Measurements from ENCODE around the gene TSFM.
"Not testable (repeated sequence)": the region's sequence is repeated elsewhere in the genome, so short reads cannot be mapped to it uniquely, and the experiment has no call there.

The TSFM gene

DNA sequence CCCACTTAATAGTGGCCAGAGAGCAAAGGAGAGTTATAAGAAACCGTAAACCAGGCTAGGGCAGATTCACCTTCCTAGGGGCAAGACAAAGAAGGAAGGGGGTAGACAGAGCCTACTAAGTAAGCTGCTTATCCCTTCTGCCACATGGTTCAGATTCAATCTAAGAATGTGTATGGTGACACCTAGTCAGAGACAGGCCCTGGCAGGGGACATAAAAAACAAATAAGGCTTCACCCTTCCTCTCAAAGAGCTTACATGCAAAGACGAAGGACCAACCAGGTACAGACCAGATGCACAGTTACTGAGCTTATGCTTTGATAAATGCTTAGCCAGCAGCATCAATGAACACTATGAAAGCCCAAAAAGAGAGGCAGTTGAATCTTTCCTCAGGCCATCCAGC lies 20.1 kb upstream of the TSFM start:
- no peak for DNase-seq (ENCODE audit: low read depth in 3 of 3)

DNA sequence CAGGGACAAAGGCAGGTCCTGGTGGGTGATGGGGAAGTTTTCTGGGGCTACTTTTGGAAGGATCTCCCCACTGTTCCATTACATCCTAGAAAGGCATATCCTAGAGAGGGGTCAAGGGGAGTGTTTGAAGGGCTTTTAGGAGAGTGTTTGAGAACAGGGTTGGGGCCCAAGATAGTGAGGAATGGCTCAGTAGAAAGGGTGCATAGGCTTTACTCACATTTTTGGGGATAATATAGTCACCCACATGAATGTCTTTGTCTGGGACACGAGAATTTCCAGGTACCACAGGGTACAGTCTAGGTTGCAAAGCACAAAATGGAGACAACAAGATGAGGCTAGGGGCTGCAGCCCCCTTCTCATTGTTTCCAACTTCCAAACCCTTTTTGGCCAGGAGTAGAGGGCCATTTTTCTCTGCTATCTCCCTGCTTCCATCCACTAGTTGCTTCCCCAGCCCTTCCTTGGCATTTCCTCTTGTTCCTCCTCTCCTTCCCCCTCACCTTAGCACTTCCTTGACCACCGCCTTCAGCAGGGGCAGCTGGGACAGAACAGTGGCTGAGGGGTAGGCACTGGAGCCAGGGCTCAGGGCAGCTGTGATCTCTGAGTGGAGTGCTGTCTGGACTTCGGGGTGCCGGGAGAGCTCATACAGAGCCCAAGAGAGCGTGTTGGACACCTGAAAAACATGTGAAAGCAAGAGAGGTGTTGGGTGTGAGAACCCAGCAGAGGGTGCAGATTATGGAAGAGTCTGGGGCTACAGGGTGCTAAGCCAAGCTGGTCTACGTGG lies 18.5 kb upstream of the TSFM start:
- no peak for DNase-seq (ENCODE audit: low read depth in 3 of 3)

DNA sequence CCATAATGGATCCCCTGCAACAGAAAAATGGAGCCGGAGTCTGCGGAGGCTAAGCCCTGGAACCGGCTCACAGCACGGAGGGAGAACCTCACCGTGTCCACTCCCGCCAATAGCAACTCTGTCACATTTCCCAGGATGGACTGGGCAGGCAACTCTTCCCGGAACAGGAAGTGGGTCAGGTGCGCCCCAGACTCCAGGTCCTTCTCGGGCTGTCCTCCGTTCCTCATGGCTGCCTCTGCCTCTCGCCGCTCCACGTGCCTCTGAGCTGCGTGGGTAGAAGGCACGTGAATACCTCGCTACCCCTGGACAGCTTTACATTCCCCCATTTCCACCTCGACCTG lies 18.0 kb upstream of the TSFM start:
- DNase-seq (ENCODE audit: low read depth in 3 of 3) = no peak

DNA sequence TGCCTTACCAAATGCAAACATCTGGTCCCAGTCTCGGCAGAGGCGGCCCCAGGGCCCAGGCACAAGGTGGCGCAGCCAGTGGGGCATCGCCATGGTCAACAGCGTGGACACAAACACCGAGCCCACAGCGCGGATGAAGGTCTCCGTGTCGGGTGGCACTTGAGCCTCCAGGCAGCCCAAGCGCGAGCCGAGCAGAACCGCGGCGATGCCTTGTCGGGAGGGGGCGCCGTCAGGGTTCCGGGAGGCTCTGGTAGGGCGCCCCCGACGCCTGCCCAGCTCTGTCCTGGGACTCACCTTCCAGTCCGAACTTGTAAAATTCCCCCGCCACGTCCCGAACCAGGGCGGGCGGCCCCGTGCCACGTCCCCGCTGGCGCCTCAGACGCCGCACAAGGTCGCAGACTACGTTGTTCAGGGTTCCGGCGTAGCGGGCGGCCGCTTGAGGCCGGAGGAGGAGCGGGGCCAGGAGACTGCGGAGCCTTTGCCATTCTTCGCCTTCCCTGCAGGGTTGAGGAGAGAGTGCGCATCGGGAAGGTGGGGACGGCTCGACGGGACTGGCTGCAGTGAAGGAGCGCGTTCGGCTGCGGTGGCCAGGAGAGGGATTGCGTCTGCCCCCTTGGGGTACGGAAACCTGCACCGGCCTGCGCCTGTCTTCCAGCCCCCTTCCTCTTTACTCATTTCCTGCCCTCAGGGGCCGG lies 17.4 kb upstream of the TSFM start:
- no peak for DNase-seq (ENCODE audit: low read depth in 3 of 3)

DNA sequence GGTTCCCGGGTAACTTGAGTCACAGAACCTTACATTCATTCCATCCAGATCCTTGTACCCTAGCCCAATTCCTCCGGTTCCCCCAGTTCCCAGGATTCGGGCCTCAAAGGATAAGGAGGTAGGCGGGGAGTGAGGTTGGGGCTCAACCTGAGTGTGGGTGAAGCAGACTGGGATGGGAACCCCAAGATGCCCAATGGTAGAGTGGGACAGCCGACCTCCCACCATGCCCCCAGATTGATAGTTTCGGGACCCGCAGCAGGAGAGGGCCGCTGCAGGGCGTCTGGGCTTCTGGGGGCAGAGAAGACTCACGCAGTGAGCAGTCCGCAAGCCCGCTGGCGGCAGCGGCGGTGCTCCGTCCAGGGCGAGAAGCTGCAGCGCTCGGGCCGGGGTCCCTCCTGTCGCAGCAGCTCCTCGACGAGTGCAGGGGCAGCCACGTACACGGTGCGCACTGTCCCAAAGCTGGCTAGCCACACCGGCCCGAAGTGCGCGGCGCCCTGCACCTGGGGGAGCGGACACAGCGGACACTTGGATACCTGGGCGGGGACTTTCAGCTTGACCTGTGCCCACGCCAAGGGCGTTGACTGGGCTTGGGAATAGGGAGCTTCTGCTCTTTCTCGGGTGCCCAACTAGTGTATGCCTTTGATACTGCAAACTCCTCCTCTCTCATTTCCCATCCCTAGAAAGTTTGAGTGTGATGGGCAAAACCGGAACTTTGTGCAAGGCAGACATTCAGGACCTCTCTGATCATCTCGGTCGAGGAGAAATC lies 16.7 kb upstream of the TSFM start:
- DNase-seq (ENCODE audit: low read depth in 3 of 3) = no peak

DNA sequence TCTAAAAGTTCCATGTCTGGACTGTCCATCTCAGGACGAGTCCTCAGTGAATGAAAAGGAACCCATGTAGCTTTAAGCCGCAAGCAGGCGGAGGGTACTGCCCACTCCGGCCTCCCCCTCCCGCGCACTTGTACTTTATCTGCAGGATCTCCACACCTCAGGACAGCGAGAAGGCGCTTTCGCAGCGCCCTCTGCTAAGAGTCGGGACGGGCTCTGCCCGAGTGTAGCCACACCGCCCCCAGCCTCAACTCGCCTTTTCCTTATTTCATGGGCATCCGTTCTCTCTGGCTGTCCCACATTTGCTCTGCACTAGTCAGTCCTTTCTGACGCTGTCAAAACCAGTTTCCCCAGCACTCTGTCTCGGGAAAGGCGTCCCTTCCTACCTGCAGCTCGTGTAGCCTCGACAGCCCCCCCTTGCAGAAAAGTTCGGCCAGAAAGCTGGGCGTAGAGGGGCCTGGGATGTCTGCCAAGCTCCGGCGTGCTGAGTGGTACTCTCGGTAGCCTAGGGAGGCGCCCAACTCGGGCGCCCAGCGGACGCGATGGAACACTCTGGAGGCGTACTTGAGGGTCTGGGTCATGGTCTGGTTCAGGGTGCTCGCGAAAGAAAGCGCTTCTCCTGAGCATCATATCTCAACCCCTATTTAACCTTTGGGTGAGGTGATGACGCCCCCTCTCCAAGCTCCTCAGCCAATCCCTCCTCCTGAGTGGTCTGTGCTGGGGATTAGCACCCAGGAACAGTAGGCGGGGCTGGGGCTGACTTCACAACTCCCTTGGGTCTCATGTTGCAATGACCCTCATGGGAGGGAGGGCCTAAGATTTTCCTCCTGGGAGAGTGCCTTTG lies 15.9 kb upstream of the TSFM start, which contains the start of gene CYP27B1:
CYP27B1 (minus strand) TSS at position 615 of the 841 bp plus-strand sequence; CDS start at position 578, 37 bp downstream.
- no peak for DNase-seq (ENCODE audit: low read depth in 3 of 3)

DNA sequence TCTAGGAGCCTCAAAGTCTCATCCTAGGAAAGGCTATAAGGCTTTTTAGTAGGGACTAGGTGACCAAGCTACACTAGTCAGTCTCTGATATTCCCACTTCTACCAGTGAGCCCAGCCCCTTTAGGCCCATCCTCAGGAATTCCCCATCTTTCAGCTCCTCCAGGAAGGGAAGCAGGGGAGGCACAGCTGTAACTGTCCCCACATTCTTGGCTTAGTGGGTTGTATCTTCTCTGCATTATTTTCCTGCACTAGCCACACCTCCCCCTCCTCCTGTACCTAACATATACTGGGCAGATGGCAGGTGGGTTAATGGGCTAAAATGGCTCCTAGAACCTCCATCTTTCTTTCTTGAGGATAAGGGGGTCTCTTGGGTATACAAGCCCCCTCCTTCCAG lies 15.3 kb upstream of the TSFM start:
- no peak for DNase-seq (ENCODE audit: low read depth in 3 of 3)

DNA sequence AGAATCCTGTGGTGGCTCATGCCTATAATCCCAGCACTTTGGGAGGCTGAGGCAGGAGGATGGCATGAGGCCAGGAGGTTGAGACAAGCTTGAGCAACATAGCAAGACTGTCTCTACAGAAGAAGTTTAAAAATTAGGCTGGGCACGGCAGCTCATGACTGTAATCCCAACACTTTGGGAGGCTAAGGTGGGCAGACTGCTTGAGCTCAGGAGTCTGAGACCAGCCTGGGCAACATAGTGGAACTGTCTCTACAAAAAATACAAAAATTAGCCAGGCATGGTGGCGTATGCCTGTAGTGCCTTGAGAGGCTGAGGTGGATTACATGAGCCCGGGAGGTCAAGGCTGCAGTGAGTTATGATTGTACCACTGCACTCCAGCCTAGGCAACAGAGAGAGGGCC lies 14.7 kb upstream of the TSFM start:
- no peak for DNase-seq (ENCODE audit: low read depth in 3 of 3)

DNA sequence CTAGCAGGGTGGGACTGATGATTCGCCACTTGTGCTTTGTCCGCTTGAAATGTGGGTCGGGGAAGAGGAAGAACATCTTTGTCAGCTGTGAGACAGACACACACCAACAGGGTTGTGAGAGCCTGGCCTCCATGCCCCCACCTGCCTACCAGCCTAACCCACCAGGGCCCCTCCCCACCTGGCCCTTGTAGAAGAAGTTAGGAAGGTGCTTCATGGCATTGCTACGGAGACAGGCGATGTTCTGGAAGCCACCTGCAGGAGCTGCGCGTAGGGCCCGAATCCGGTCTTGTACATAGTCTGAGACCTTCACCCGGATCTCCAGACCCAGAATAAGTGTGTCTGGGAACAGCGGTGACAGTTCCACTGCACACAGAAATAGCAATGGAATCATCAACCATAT lies 13.0 kb upstream of the TSFM start:
- no peak for DNase-seq (ENCODE audit: low read depth in 3 of 3)

DNA sequence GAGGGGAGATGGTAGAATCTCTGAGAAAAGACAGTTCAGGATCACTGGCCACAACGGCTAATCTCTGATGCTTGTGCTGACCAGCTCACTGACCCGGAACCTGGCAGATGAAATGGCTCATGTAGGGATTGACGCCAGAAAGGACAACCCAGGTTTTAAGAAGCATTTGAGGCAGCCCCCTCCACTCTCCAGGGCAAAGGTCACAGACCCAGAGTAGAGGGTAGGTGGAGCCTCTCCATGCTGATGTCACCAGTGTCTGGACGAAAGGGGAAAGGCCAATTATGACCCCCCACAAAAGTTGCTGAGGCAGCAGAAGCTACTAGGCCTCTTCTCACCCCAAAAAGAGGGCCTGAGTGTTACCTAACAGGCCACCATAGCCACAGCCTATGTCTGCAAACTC lies 11.9 kb upstream of the TSFM start:
- DNase-seq (ENCODE audit: low read depth in 3 of 3) = no peak

DNA sequence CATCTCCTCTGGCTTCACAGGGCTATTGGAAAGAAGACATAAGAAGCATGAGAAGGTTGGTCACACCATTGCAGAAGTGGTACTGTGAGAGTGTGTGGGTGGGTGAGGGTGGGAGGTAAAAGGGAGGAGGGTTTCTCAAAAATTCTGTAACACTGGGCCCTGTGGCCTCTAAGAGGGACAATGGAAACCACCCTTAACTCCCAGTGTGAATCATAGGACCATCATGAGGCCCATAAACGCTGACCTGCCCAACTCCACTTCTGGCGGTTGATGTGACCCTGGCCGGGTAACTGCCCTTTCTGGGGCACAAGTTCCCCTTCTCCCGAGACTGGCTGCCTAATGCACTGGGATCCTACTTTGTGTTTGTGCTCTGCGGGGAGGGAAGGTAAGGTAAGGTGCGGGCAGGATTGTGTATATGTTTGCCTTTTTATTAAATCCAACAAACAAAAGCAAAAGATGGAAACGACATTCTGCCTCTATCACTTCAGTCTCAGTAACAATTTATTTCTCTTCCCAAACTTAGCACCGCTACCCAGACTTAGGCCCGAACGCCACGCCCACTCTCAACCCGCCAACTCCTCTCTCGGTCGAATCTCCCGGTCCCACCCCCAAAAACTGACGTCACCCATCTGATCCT lies 11.2 kb upstream of the TSFM start:
- DNase-seq (ENCODE audit: low read depth in 3 of 3) = peak; percentile 79 to 95 (median 83)

DNA sequence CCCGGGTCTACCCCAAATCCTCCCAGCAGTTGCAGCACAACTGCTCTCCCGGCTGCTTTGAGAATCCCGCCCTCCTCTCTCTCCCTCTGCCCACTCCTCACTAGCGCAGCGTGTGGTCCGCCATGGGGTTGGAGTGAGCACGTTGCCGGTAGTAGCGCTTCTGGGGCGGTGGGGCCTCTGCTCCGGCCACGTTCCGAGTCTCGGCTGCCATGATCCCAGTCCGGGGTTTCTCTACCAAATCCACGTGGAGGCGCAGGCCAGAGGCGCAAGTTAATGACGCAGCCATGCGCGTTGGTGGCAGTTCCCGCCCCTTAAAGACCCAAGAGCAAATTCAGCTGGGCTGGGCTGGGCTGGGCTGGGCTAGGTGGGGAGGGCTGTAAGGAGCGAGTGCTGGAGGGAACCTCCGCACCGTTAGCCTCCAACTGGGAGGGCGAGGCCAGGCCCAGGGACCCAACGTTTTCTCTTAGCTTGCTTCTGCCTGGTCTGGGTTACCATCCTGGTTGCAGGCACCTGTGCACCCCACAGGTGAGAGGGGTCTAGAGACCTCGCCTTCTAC lies 10.6 kb upstream of the TSFM start, which contains the start of gene METTL1:
METTL1 (minus strand) TSS at position 233 of the 556 bp plus-strand sequence; CDS start at position 211, 22 bp downstream.
- peak; percentile 91 to 92 (median 92) for DNase-seq (ENCODE audit: low read depth in 3 of 3)

DNA sequence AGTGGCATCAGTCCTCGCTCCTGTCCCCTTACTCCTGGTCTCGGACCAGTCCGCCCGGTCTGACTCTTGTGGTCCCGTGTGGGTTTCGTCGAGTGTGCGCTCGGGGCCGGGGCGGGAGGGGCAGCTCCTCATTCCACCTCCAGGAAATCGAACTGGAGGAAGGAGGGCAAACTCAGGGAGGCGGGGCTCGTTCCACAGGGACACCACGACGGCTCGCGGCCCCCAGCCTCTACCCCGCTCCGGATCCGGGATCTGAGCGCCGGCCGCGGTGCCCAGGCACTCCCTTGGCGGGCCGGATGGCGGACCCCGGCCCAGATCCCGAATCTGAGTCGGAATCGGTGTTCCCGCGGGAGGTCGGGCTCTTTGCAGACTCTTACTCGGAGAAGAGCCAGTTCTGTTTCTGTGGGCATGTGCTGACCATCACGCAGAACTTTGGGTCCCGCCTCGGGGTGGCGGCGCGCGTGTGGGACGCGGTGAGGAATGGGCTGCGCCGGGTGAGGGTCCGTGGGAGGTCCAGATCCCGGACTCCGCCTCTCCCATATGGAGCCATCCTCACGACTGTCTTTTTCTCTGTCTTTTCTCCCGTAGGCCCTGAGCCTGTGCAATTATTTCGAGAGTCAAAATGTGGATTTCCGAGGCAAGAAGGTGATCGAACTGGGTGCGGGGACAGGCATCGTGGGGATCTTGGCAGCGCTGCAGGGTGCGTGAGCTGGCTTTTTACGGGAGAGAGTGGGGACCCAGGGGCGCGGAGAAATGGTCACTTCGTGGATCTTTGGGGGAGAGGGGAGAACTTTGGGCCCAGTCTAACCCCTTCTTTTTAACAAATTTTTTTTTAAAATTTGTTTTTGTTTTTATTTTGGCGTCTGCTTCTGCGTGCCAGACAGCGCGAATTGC lies 9.9 kb upstream of the TSFM start, which contains the start of gene EEF1AKMT3:
EEF1AKMT3 (plus strand) TSS at position 186 of the 894 bp plus-strand sequence; CDS start at position 297, 111 bp downstream.
- DNase-seq (ENCODE audit: low read depth in 3 of 3) = no peak

DNA sequence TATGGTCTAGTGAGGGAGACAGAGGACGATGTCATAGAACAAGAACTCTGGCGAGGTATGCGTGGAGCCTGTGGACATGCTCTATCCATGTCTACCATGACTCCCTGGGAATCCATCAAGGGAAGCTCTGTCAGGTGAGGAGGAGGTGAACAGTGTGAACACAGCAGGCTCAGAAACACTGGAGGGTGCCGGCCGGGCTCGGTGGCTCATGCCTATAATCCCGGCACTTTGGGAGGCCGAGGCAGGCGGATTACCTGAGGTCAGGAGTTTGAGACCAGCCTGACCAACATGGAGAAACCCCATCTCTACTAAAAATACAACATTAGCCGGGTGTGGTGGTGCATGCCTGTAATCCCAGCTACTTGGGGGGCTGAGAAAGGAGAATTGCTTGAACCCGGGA lies 8.0 kb upstream of the TSFM start:
- DNase-seq (ENCODE audit: low read depth in 3 of 3) = not testable (repeated sequence)

DNA sequence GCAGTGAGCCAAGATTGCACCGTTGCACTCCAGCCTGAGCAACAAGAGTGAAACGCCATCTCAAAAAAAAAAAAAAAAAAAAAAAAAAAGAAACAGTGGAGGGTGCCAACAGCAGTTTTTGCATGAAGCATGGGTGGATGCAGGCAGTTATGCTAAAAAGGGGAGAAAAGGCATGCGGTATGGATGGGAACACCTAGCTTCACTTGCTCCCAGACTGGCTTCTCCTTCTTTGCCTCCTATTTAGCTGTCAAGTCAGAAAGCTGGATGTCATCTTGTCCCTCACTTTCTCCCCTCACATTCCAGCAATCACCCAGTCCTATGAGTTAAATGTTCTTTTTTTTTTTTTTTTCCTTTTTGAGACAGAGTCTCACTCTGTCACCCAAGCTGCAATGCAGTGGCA lies 7.5 kb upstream of the TSFM start:
- DNase-seq (ENCODE audit: low read depth in 3 of 3) = no peak

DNA sequence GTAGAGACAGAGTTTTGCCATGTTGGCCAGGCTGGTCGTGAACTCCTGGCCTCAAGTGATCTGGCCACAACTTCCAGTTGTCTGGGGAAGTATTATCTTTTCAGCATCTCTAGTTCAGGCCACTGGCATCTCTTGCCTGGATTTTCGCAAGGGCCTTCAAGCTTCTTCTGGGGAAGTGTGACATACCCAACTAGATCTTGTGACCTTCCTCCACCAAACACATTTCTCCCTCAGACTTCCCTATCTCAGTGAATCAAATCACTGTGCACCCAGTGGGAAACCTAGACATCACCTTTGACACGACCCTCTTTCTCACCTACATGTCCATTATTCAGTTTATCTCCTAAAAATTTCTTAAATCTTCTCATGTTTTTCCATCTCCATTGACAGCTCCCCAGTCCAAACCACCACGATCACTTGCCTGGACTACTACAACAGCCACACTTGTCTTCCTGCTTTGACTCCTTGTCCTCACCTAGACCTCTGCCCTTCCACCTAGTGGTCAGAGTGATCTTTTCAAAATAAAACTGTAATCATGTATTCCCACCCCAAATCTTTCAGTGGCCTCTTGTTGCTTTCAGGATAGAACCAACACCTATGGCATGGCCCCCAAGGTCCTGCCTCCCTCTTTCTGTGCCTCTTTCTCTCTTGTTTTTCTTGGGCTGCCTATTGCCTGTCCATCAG lies 6.9 kb upstream of the TSFM start:
- DNase-seq (ENCODE audit: low read depth in 3 of 3) = no peak

DNA sequence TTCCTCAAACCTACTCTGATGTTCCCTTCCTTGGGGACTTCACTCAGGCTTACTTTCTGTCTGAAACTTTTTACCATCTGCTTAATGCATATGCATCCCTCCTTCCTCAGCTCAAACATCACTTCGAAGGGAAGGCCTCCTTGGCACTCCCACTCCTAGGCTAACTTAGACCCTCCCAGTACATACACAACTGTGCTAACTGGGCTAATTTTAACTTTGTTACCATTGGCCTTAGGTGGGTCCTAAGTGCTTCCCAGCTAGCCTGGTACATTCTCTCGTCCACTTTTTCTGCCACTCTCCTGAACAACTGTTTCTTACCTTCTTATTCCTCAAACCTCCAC lies 6.4 kb upstream of the TSFM start:
- no peak for DNase-seq (ENCODE audit: low read depth in 3 of 3)

DNA sequence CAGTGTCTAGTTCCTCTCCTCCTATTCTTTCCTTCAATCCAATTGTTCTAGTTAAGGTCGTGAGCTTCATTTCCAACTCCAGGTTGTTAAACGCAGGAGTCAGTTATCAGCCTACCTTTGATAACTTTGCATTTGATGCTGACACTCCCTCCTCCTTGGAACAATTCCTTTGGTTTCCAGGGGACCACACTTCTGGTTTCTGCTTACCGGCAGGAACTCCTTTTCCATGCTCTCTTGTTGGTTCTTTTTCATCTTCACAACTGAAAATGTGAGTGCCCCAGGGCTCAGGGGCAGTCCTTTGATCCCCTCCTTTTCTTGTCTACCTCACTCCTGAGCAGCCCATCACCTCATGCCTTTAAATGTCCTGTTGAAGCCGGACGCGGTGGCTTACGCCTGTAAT lies 5.2 kb upstream of the TSFM start:
- DNase-seq (ENCODE audit: low read depth in 3 of 3) = no peak

DNA sequence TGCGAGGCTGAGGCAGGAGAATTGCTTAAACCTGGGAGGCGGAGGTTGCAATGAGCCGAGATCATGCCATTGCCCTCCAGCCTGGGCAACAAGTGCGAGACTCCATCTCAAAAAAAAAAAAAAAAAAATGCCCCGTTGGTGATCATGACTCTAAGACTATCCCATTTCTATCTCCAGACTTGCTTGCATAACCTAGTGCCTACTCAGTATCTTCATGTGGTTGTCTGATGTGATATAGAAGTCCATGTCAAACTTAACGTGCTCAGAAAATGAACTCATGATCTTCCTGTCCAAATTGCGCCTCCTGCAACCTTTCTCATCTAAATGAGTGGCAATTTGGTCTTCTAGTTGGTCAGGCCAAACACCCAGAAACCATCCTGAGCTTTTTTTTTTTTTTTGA lies 4.7 kb upstream of the TSFM start:
- DNase-seq (ENCODE audit: low read depth in 3 of 3) = no peak
